Glutamatergic neuron (in vitro differentiated cells): Measurements from ENCODE around the gene OR51B2. TPM values are rescaled to one million over a fixed set of nuclear protein-coding genes. Genes with fewer than 3 reads are reported as not detected.

Experiments used
- DNase-seq: peaks from one replicate; pipeline ENCODE4 v3.0.0; 2022
- H3K27ac Mint-ChIP-seq: one replicate; pipeline ENCODE4 v1.8.0; 2020; ENCODE audit warnings: mild to moderate bottlenecking, mixed read lengths, inconsistent platforms; ENCODE audit not compliant: unreplicated experiment
- H3K27me3 Mint-ChIP-seq: one replicate; pipeline ENCODE4 v1.8.0; 2020; ENCODE audit warnings: mild to moderate bottlenecking, moderate library complexity, mixed read lengths, inconsistent platforms; ENCODE audit not compliant: unreplicated experiment
- H3K36me3 Mint-ChIP-seq: one replicate; pipeline ENCODE4 v1.8.0; 2020; ENCODE audit warnings: mild to moderate bottlenecking, mixed read lengths, inconsistent platforms; ENCODE audit not compliant: unreplicated experiment
- H3K4me1 Mint-ChIP-seq: one replicate; pipeline ENCODE4 v1.8.0; 2020; ENCODE audit warnings: mild to moderate bottlenecking, low read depth, mixed read lengths, inconsistent platforms; ENCODE audit not compliant: unreplicated experiment
- H3K4me3 Mint-ChIP-seq: one replicate; pipeline ENCODE4 v1.8.0; 2020; ENCODE audit warnings: mild to moderate bottlenecking, mixed read lengths, inconsistent platforms; ENCODE audit not compliant: unreplicated experiment
- H3K9me3 Mint-ChIP-seq: one replicate; pipeline ENCODE4 v1.8.0; 2020; ENCODE audit warnings: mild to moderate bottlenecking, moderate library complexity, mixed read lengths, inconsistent platforms; ENCODE audit not compliant: unreplicated experiment
- total RNA-seq: library from RNA; stranded (reverse); fragmentation: NEBNext Ultra II Directional; extraction: Animal tissue kit (Norgen Biotek cat#: 25700); gene quantifications from one replicate; pipeline ENCODE4 v1.2.1, GENCODE V29; 2021; ENCODE audit not compliant: unreplicated experiment
- TF ChIP-seq, protein P1 (sequence below): fragments of 200-600 bp; sonication (generic); IDR thresholded peaks from one replicate; pipeline ENCODE4 v1.5.0; 2021; ENCODE audit not compliant: partially characterized antibody, unreplicated experiment

OR51B2 gene
- total RNA-seq, 1 donor from 2014 or later: not detected

- no peaks in the 10 kb centered on the region for H3K36me3 Mint-ChIP-seq
- no peaks in the 10 kb centered on the region for H3K27me3 Mint-ChIP-seq
- no peak for DNase-seq
- TF ChIP-seq, protein P1, sequence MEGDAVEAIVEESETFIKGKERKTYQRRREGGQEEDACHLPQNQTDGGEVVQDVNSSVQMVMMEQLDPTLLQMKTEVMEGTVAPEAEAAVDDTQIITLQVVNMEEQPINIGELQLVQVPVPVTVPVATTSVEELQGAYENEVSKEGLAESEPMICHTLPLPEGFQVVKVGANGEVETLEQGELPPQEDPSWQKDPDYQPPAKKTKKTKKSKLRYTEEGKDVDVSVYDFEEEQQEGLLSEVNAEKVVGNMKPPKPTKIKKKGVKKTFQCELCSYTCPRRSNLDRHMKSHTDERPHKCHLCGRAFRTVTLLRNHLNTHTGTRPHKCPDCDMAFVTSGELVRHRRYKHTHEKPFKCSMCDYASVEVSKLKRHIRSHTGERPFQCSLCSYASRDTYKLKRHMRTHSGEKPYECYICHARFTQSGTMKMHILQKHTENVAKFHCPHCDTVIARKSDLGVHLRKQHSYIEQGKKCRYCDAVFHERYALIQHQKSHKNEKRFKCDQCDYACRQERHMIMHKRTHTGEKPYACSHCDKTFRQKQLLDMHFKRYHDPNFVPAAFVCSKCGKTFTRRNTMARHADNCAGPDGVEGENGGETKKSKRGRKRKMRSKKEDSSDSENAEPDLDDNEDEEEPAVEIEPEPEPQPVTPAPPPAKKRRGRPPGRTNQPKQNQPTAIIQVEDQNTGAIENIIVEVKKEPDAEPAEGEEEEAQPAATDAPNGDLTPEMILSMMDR: no peak
- H3K27ac Mint-ChIP-seq: no peak overlapping the region
- peaks cover 4% of the 10 kb centered on the region for H3K9me3 Mint-ChIP-seq
- H3K4me1 Mint-ChIP-seq: peaks cover 4% of the 10 kb centered on the region
- H3K4me3 Mint-ChIP-seq: no peak overlapping the region
These were observed 41.5 kb downstream of the OR51B2 start for GRCh38 chr11:5282628-5283027.

GRCh38 chr11:5281596-5281995 is 42.5 kb downstream of the OR51B2 start:
- no peak for DNase-seq
- TF ChIP-seq, protein P1: no peak
- Mint-ChIP-seq H3K36me3 (no peaks in the 10 kb centered on the region), H3K4me1 (peaks cover 4% of the 10 kb centered on the region), H3K9me3 (peaks cover 4% of the 10 kb centered on the region), H3K27ac (no peak overlapping the region), H3K27me3 (no peaks in the 10 kb centered on the region), H3K4me3 (no peak overlapping the region)

DNA sequence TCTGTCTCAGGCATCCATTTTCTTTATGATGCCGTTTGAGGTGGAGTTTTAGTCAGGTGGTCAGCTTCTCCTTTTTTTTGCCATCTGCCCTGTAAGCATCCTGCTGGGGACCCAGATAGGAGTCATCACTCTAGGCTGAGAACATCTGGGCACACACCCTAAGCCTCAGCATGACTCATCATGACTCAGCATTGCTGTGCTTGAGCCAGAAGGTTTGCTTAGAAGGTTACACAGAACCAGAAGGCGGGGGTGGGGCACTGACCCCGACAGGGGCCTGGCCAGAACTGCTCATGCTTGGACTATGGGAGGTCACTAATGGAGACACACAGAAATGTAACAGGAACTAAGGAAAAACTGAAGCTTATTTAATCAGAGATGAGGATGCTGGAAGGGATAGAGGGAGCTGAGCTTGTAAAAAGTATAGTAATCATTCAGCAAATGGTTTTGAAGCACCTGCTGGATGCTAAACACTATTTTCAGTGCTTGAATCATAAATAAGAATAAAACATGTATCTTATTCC is 43.5 kb downstream of the OR51B2 start:
- Mint-ChIP-seq H3K36me3 (no peaks in the 10 kb centered on the region), H3K27me3 (no peaks in the 10 kb centered on the region), H3K27ac (peak overlapping the region; percentile 82), H3K4me3 (no peak overlapping the region), H3K9me3 (peaks cover 4% of the 10 kb centered on the region), H3K4me1 (peaks cover 4% of the 10 kb centered on the region)
- DNase-seq: peak; percentile 69
- TF ChIP-seq, protein P1: no peak

GRCh38 chr11:5279471-5280090 is 44.5 kb downstream of the OR51B2 start:
- Mint-ChIP-seq H3K4me3 (no peak overlapping the region), H3K36me3 (no peaks in the 10 kb centered on the region), H3K4me1 (peaks cover 6% of the 10 kb centered on the region), H3K27ac (peak overlapping the region; percentile 24), H3K9me3 (peaks cover 4% of the 10 kb centered on the region), H3K27me3 (no peaks in the 10 kb centered on the region)
- no peak for DNase-seq
- TF ChIP-seq, protein P1: no peak

DNA sequence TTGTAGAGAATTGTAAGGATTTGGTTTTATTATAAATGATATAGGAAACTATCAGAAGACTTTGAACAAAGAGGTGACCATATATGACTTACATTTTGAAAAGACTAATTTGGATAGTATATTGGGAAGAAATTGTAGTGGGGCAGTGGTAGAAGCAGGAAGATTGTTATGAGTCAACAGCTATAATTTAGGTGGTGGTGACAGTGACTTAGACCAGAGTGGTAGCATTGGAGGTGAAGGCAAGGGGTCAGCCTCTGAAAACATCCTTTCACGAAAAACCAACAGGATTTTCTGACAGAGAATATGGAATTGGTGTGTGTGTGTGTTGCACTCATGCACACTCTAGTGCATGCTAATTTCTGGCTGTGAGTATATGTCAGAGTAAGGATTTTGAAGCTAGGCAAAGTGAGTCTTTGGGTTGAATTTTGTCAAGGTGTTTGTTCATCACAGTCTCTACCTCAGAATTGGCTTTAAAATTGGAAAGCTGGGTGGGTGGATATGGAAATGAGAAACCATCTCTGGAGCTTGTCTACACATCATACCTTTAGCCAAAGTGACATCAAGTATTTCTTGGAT is 46.2 kb downstream of the OR51B2 start:
- Mint-ChIP-seq H3K36me3 (no peaks in the 10 kb centered on the region), H3K4me1 (peaks cover 11% of the 10 kb centered on the region), H3K27me3 (no peaks in the 10 kb centered on the region), H3K27ac (no peak overlapping the region), H3K9me3 (peaks cover 4% of the 10 kb centered on the region), H3K4me3 (no peak overlapping the region)
- TF ChIP-seq, protein P1: no peak
- no peak for DNase-seq
